OCI-LY3 (cell line): ENCODE data around the gene CTAGE6.
"Not testable (repeated sequence)": the region's sequence is repeated elsewhere in the genome, so short reads cannot be mapped to it uniquely, and the experiment has no call there.

Source experiments
- CTCF ChIP-seq: fragments of 200-600, 300-600 bp; sonication (generic); IDR thresholded peaks from 2 replicates; pipeline ENCODE4 v1.5.1; 2014; ENCODE audit warnings: antibody characterized with exemption, low read length, low read depth
- EZH2phosphoT487 ChIP-seq: fragments of 200-600 bp; shearing (Covaris generic); IDR thresholded peaks from 2 replicates; pipeline ENCODE4 v1.6.1; 2018; ENCODE audit warnings: antibody characterized with exemption, mixed run types, low read depth

DNA sequence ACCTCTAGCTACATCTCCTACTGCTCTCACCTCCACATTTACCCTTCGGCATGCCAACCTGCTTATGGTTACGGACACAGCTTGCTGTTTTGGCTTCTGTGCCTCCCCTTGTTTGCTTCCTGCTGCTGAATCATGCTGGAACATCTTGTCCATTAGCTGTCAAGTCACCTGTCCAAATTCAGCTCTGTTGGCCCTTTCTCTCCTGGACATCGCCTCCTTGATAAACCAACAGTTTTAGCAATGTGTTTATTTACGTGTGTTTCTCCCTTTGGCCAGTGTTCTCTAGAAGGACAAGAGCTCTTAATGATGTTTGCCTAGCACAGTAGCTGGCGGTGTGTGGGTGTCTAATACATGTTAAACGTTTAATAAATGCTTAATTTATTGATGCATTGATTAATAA, 31.4 kb downstream of the CTAGE6 start:
- TF ChIP-seq CTCF, EZH2phosphoT487: not testable (repeated sequence)
